Brain microvascular endothelial cell (primary cell): ENCODE data around the gene KDELR3.

ENCODE experiments used
- DNase-seq: peaks from one replicate; pipeline ENCODE4 v3.0.0-alpha.2; 2020
- H3K27ac ChIP-seq: fragments of 250-450 bp; sonication (Bioruptor Pico); 2 replicates; pipeline ENCODE4 v1.5.1; 2020; ENCODE audit warnings: mild to moderate bottlenecking, moderate library complexity
- H3K27me3 ChIP-seq: fragments of 250-450 bp; sonication (Bioruptor Pico); replicated peaks from 2 replicates; pipeline ENCODE4 v1.5.1; 2020; ENCODE audit warnings: mild to moderate bottlenecking
- H3K36me3 ChIP-seq: fragments of 250-450 bp; sonication (Bioruptor Pico); replicated peaks from 2 replicates; pipeline ENCODE4 v1.5.1; 2020; ENCODE audit warnings: mild to moderate bottlenecking
- H3K4me3 ChIP-seq: 2 replicates; pipeline ENCODE4 v1.5.1; 2011; ENCODE audit warnings: low read depth, mild to moderate bottlenecking, control low read depth, low read length, moderate library complexity
- CTCF ChIP-seq: IDR thresholded peaks from 2 replicates; pipeline ENCODE4 v1.5.1; 2011; ENCODE audit warnings: low read depth, mild to moderate bottlenecking, moderate library complexity, low read length, control low read depth, inconsistent platforms; ENCODE audit errors: missing control alignments
- in situ Hi-C: cut with HindIII; loops from 2 replicates; pipeline ENCODE4 v1.10.0; 2017; ENCODE audit warnings: low sequenced_read_pairs, low pct_ligation_motif_present

Gene KDELR3

GRCh38 chr22:38467904-38468442 is at the start of gene KDELR3:
Gene KDELR3, plus strand, starts transcription at chr22:38468096. Its CDS starts 138 bp downstream, at chr22:38468234.
- no peaks in the 10 kb centered on the region for H3K27me3 ChIP-seq
- peak; percentile 40 for DNase-seq
- peak within 1 kb of the TSS; percentile 83 for H3K27ac ChIP-seq
- no peak for TF ChIP-seq CTCF
- peak within 1 kb of the TSS; percentile 94 for H3K4me3 ChIP-seq
- in situ Hi-C loops: no loop called here
- H3K36me3 ChIP-seq: no peaks in the 10 kb centered on the region

- no peak for TF ChIP-seq CTCF
- no peak for DNase-seq
- Histone ChIP-seq H3K4me3 (no peak overlapping the region), H3K27me3 (no peaks in the 10 kb centered on the region), H3K36me3 (no peaks in the 10 kb centered on the region), H3K27ac (no peak overlapping the region)
- in situ Hi-C loops: no loop called here
Observed at GRCh38 chr22:38418589-38418988, 49.3 kb upstream of the KDELR3 start.

- DNase-seq: no peak
- Histone ChIP-seq H3K36me3 (no peaks in the 10 kb centered on the region), H3K4me3 (no peak overlapping the region), H3K27ac (no peak overlapping the region), H3K27me3 (no peaks in the 10 kb centered on the region)
- in situ Hi-C loops: no loop called here
- no peak for TF ChIP-seq CTCF
Observed at GRCh38 chr22:38419121-38419857, 48.6 kb upstream of the KDELR3 start.

- Histone ChIP-seq H3K27me3 (no peaks in the 10 kb centered on the region), H3K4me3 (no peak overlapping the region), H3K36me3 (no peaks in the 10 kb centered on the region), H3K27ac (no peak overlapping the region)
- no peak for DNase-seq
- no peak for TF ChIP-seq CTCF
- in situ Hi-C loops: no loop called here
Observed at GRCh38 chr22:38419858-38420160, 48.1 kb upstream of the KDELR3 start.

GRCh38 chr22:38420734-38421133 is 47.2 kb upstream of the KDELR3 start:
- Histone ChIP-seq H3K36me3 (no peaks in the 10 kb centered on the region), H3K27me3 (no peaks in the 10 kb centered on the region), H3K4me3 (no peak overlapping the region), H3K27ac (no peak overlapping the region)
- no peak for TF ChIP-seq CTCF
- in situ Hi-C loops: no loop called here
- DNase-seq: no peak
